WERI-Rb-1 (cell line): ENCODE data around the gene PHLDB1.

Source experiments
- DNase-seq: peaks from one replicate; pipeline ENCODE4 v3.0.0-alpha.2; 2020
- H3K27ac ChIP-seq: fragments of 250-450 bp; sonication (Bioruptor Pico); 2 replicates; pipeline ENCODE4 v1.5.1; 2020; ENCODE audit warnings: mild to moderate bottlenecking, moderate library complexity
- H3K27me3 ChIP-seq: fragments of 250-450 bp; sonication (Bioruptor Pico); 2 replicates; pipeline ENCODE4 v1.5.1; 2021; ENCODE audit warnings: mild to moderate bottlenecking, low read depth, moderate library complexity; ENCODE audit not compliant: insufficient read depth, severe bottlenecking
- H3K36me3 ChIP-seq: fragments of 250-450 bp; sonication (Bioruptor Pico); 2 replicates; pipeline ENCODE4 v1.5.1; 2020; ENCODE audit warnings: mild to moderate bottlenecking, moderate library complexity
- H3K4me3 ChIP-seq: 2 replicates; pipeline ENCODE4 v1.5.1; 2011; ENCODE audit warnings: low read depth, mild to moderate bottlenecking, control low read depth, low read length
- H3K9me3 ChIP-seq: fragments of 250-450 bp; sonication (Bioruptor Pico); 2 replicates; pipeline ENCODE4 v1.5.1; 2021; ENCODE audit warnings: mild to moderate bottlenecking, moderate library complexity; ENCODE audit not compliant: severe bottlenecking
- TF ChIP-seq, protein P1 (sequence below): IDR thresholded peaks from 2 replicates; pipeline ENCODE4 v1.5.1; 2011; ENCODE audit warnings: low read depth, mild to moderate bottlenecking, control low read depth, inconsistent platforms, low read length

Gene PHLDB1

GRCh38 chr11:118659953-118660680, 52.7 kb downstream of the PHLDB1 start:
- no peak for DNase-seq
- Histone ChIP-seq H3K4me3 (no peak overlapping the region), H3K27ac (no peak overlapping the region; the same call in 1 of the 2 replicates), H3K36me3 (no peaks in the 10 kb centered on the region), H3K9me3 (no peaks in the 10 kb centered on the region), H3K27me3 (no peaks in the 10 kb centered on the region)
- TF ChIP-seq, protein P1, sequence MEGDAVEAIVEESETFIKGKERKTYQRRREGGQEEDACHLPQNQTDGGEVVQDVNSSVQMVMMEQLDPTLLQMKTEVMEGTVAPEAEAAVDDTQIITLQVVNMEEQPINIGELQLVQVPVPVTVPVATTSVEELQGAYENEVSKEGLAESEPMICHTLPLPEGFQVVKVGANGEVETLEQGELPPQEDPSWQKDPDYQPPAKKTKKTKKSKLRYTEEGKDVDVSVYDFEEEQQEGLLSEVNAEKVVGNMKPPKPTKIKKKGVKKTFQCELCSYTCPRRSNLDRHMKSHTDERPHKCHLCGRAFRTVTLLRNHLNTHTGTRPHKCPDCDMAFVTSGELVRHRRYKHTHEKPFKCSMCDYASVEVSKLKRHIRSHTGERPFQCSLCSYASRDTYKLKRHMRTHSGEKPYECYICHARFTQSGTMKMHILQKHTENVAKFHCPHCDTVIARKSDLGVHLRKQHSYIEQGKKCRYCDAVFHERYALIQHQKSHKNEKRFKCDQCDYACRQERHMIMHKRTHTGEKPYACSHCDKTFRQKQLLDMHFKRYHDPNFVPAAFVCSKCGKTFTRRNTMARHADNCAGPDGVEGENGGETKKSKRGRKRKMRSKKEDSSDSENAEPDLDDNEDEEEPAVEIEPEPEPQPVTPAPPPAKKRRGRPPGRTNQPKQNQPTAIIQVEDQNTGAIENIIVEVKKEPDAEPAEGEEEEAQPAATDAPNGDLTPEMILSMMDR = no peak

DNA sequence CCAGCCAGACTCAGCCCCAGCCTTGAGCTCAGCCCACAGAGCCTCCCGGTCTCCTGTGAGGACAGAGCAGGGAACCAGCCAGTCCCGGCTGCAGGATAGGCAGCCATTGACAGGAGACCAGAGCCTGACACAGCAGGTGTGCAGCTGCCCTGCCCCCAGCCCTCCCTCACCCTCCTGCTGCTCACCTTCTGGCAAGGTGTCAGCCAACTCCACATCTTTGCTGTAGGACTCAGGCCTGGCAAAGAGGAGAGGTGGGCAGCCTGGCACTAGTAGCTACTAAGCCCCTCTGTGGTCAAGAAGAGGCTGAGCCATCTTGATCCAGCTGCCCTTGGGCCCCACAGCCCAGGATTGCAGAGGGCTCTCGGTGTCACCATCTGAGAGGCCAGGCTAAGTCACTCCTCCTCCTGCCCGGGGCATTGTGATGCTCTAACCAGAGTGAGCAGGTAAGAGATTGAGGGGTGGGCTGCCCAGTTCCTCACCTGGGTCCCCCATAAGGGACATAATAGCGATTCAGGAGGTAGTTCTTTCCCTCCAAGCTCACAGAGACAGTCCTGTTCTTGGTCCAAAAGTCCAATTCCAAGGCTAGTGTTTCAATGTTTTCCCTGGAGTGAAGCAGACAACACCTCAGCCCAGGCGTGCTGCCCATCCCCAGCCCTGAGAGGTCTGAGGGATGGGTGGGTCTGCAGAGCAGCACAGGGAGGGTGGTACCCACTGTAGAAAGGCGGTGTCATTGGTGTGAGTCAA, 53.4 kb downstream of the PHLDB1 start:
- DNase-seq = peak; percentile 40
- TF ChIP-seq, protein P1 = no peak
- Histone ChIP-seq H3K36me3 (no peaks in the 10 kb centered on the region), H3K27ac (no peak overlapping the region), H3K27me3 (no peaks in the 10 kb centered on the region), H3K9me3 (no peaks in the 10 kb centered on the region), H3K4me3 (no peak overlapping the region)

- DNase-seq = no peak
- TF ChIP-seq, protein P1 = no peak
- H3K27ac ChIP-seq = no peak overlapping the region
- no peaks in the 10 kb centered on the region for H3K27me3 ChIP-seq
- H3K9me3 ChIP-seq = no peaks in the 10 kb centered on the region
- H3K4me3 ChIP-seq = no peak overlapping the region
- no peaks in the 10 kb centered on the region for H3K36me3 ChIP-seq
Observed at GRCh38 chr11:118661425-118662301, 54.2 kb downstream of the PHLDB1 start.

GRCh38 chr11:118662401-118663271, 55.2 kb downstream of the PHLDB1 start:
- DNase-seq = no peak
- Histone ChIP-seq H3K36me3 (no peaks in the 10 kb centered on the region), H3K27me3 (no peaks in the 10 kb centered on the region), H3K27ac (no peak overlapping the region), H3K4me3 (no peak overlapping the region), H3K9me3 (no peaks in the 10 kb centered on the region)
- TF ChIP-seq, protein P1 = no peak

DNA sequence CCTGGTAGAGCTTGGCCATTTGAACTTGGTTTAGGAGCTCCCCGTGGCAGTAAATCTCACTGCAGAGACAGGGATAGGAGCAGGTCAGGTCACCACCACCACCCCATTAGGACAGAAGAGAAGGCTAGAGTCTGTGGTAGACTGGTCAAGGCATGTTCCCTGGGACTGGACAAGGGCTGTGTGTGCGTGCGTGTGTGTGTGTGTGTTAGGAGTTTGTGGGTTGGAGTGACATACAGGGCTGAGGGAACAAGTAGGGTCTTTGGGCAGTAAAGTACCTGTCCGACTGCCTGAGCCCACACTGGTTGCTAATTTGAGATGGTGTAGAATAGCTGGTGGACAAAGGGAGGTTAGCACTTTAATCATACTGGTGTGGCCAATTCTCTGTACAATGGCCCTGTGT, 56.0 kb downstream of the PHLDB1 start:
- no peak for DNase-seq
- Histone ChIP-seq H3K36me3 (no peaks in the 10 kb centered on the region), H3K4me3 (no peak overlapping the region), H3K9me3 (no peaks in the 10 kb centered on the region), H3K27me3 (no peaks in the 10 kb centered on the region), H3K27ac (no peak overlapping the region)
- TF ChIP-seq, protein P1 = no peak
